Karpas-422 (cell line): ENCODE measurements around the gene ZSCAN2. TPM values are rescaled to one million over a fixed set of nuclear protein-coding genes. Genes with fewer than 3 reads are reported as not detected.
"Not testable (repeated sequence)": the region's sequence is repeated elsewhere in the genome, so short reads cannot be mapped to it uniquely, and the experiment has no call there.

Source experiments
- DNase-seq: peaks from one replicate; pipeline ENCODE4 v3.0.0-alpha.2; 2015
- H2AFZ ChIP-seq: fragments of 200-600 bp; sonication (generic); 2 replicates; pipeline ENCODE4 v1.6.1; 2014; ENCODE audit warnings: antibody characterized with exemption, low read length, mixed read lengths
- H3K27ac ChIP-seq: fragments of 200-600 bp; sonication (generic); 2 replicates; pipeline ENCODE4 v1.5.1; 2014; ENCODE audit warnings: mild to moderate bottlenecking, low read length, moderate library complexity
- H3K27me3 ChIP-seq: fragments of 200-600 bp; sonication (generic); 2 replicates; pipeline ENCODE4 v1.6.1; 2014; ENCODE audit warnings: low read length, mixed read lengths
- H3K36me3 ChIP-seq: fragments of 200-600 bp; sonication (generic); 2 replicates; pipeline ENCODE4 v1.6.1; 2014; ENCODE audit warnings: low read length, mixed read lengths; ENCODE audit not compliant: insufficient read depth
- H3K4me1 ChIP-seq: fragments of 200-600 bp; sonication (generic); 2 replicates; pipeline ENCODE4 v1.6.1; 2014; ENCODE audit warnings: mild to moderate bottlenecking, low read length, mixed read lengths
- H3K4me2 ChIP-seq: fragments of 200-600 bp; sonication (generic); 2 replicates; pipeline ENCODE4 v1.6.1; 2014; ENCODE audit warnings: low read length, low read depth, mild to moderate bottlenecking; ENCODE audit not compliant: poor library complexity, severe bottlenecking
- H3K4me3 ChIP-seq: fragments of 200-600 bp; sonication (generic); 2 replicates; pipeline ENCODE4 v1.5.1; 2014; ENCODE audit warnings: mild to moderate bottlenecking, antibody characterized with exemption, low read length, mixed read lengths
- H3K79me2 ChIP-seq: fragments of 200-600 bp; sonication (generic); 2 replicates; pipeline ENCODE4 v1.6.1; 2014; ENCODE audit warnings: mild to moderate bottlenecking, low read length, mixed read lengths
- H3K9ac ChIP-seq: fragments of 200-600 bp; sonication (generic); 2 replicates; pipeline ENCODE4 v1.6.0; 2014; ENCODE audit warnings: low read length
- H3K9me2 ChIP-seq: fragments of 200-600 bp; sonication (generic), shearing (Covaris generic); replicated peaks from 2 replicates; pipeline ENCODE4 v1.6.0; 2014; ENCODE audit warnings: mild to moderate bottlenecking, low read length, moderate library complexity; ENCODE audit not compliant: insufficient read depth
- H3K9me3 ChIP-seq: fragments of 300-700, 200-600 bp; sonication (generic); 2 replicates; pipeline ENCODE4 v1.6.1; 2014; ENCODE audit warnings: low read length, mixed read lengths
- H4K20me1 ChIP-seq: fragments of 200-600 bp; sonication (generic); 2 replicates; pipeline ENCODE4 v1.6.1; 2014; ENCODE audit warnings: mild to moderate bottlenecking, antibody characterized with exemption, low read length, low read depth; ENCODE audit not compliant: insufficient read depth
- total RNA-seq: library from RNA; depleted of rRNA; stranded (reverse); fragments of >200 nt; shearing (Covaris generic); gene quantifications from 2 replicates; pipeline ENCODE4 v1.2.3, GENCODE V29; 2014; ENCODE audit warnings: low replicate concordance

Gene ZSCAN2
- total RNA-seq, 1 experiment from 2014 or later: 21.8 TPM

DNA sequence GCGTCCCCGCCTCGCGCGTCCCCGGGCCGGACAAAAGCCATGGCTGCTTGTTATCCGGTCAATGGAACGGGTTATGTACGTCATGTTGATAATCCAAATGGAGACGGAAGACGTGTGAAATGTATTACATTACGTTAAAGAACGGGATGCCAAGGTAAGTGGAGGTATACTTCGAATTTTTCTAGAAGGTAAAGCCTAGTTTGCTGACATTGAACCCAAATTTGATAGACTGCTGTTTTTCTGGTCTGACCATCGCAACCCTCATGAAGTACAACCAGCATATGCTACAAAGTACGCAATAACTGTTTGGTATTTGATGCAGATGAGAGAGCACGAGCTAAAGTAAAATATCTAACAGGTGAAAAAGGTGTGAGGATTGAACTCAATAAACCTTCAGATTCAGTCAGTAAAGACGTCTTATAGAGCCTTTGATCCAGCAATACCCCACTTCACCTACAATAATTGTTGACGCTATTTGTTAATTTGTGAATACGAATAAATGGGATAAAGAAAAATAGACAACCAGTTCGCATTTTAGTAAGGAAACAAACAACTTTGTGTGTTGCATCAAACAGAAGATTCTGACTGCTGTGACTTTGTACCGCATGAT is 33.5 kb downstream of the ZSCAN2 start:
- Histone ChIP-seq H2AFZ (no peak overlapping the region), H3K9me2 (no peaks in the 10 kb centered on the region), H3K4me3 (peak overlapping the region; percentile 72), H3K4me1 (peaks cover 36% of the 10 kb centered on the region), H3K9ac (peak overlapping the region; percentile 73), H3K79me2 (peaks cover 14% of the 10 kb centered on the region; the same call in 1 of the 2 replicates), H3K4me2 (peak overlapping the region; percentile 71), H4K20me1 (peaks cover 7% of the 10 kb centered on the region), H3K36me3 (peaks cover 16% of the 10 kb centered on the region), H3K9me3 (no peaks in the 10 kb centered on the region), H3K27ac (no peak overlapping the region), H3K27me3 (no peaks in the 10 kb centered on the region)
- DNase-seq: no peak

DNA sequence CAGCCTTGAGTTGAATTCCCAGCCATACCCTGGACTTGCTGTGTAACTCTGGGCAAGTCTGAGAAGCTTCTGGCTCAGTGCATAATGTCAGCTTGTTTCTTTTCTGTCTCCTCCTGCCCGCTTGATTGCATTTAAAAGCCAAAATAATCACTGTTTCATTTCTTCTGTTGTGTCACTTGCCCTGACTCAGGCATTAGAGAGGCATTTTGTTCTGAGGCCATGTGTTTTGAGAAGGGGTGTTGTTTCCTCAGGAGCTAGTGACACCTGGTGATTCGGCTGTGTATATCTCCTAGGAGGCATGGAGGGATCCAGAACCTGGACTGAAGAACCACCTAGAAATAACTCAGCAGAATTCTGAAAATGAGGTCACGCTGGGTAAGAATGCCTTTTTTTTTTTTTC is 37.3 kb downstream of the ZSCAN2 start:
- H3K9ac ChIP-seq: no peak overlapping the region
- peaks cover 32% of the 10 kb centered on the region for H3K36me3 ChIP-seq
- H3K4me2 ChIP-seq: no peak overlapping the region
- peaks cover 7% of the 10 kb centered on the region; the same call in 1 of the 2 replicates for H3K79me2 ChIP-seq
- no peaks in the 10 kb centered on the region for H3K9me2 ChIP-seq
- H3K4me1 ChIP-seq: peaks cover 16% of the 10 kb centered on the region
- peaks cover 7% of the 10 kb centered on the region for H4K20me1 ChIP-seq
- H3K4me3 ChIP-seq: no peak overlapping the region
- no peak overlapping the region for H3K27ac ChIP-seq
- no peak overlapping the region for H2AFZ ChIP-seq
- no peaks in the 10 kb centered on the region for H3K9me3 ChIP-seq
- DNase-seq: peak; percentile 52
- H3K27me3 ChIP-seq: no peaks in the 10 kb centered on the region

DNA sequence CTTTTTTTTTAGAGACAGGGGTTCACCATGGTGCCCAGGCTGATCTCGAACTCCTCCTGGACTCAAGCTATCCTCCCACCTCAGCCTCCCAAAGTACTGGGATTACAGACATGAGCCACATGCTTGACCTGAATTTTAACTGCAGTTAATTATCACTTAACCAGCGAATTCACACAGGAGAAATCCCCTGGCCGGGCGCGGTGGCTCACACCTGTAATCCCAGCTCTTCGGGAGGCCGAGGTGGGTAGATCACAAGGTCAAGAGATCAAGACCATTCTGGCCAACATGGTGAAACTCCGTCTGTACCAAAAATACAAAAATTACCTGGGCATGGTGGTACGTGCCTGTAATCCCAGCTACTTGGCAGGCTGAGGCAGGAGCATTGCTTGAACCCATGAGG is 41.1 kb downstream of the ZSCAN2 start:
- not testable (repeated sequence) for H3K4me1 ChIP-seq, H4K20me1 ChIP-seq, H3K79me2 ChIP-seq, H3K9ac ChIP-seq, H3K27ac ChIP-seq, H3K4me3 ChIP-seq, DNase-seq, H3K27me3 ChIP-seq, H3K9me2 ChIP-seq, H2AFZ ChIP-seq, H3K4me2 ChIP-seq, H3K9me3 ChIP-seq
- peaks cover 39% of the 10 kb centered on the region for H3K36me3 ChIP-seq

DNA sequence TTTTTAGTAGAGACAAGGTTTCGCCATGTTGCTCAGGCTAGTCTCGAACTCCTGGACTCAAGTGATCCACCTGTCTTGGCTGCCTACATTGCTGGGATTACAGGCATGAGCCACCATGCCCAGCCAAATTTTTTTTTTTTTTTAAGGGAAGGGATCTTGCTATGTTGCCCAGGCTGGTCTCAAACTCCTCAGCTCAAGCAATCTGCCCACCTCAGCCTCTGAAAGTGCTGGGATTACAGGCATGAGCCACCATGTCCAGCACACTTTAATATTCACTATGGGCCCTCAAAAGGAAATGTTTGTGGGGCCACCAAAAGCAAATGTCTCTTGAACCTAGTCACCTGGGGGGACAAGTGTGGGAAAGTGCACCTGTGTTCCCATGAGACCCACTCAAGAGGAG is 41.8 kb downstream of the ZSCAN2 start:
- H3K36me3 ChIP-seq: peaks cover 39% of the 10 kb centered on the region
- H2AFZ ChIP-seq, H3K9me3 ChIP-seq, H3K27ac ChIP-seq, H3K9ac ChIP-seq, H3K79me2 ChIP-seq, H3K27me3 ChIP-seq, H3K9me2 ChIP-seq, H3K4me1 ChIP-seq, H3K4me2 ChIP-seq, DNase-seq, H4K20me1 ChIP-seq, H3K4me3 ChIP-seq: not testable (repeated sequence)

DNA sequence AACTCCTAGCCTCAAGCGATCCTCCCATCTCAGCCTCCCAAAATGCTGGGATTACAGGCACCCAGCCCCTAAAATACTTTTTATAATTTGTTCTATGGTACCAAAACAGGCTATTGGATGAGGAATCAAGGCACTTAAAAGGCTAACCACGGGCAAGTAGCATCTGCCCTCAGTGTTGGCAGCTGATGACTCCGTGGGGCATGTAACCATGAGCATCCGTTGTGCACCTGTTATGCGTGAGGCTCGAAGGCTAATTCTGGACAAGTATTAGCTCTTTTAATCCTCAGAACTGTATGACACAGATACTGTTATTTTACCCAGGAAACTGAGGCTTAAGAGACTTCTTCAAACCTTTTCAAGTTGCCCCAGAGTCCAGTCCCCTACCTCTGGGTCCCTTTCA is 43.0 kb downstream of the ZSCAN2 start:
- Histone ChIP-seq H3K4me3 (no peak overlapping the region), H3K79me2 (no peaks in the 10 kb centered on the region; the same call in 1 of the 2 replicates), H3K9me3 (no peaks in the 10 kb centered on the region), H2AFZ (no peak overlapping the region), H3K9ac (no peak overlapping the region), H4K20me1 (no peaks in the 10 kb centered on the region), H3K4me1 (no peaks in the 10 kb centered on the region), H3K27ac (no peak overlapping the region), H3K36me3 (peaks cover 43% of the 10 kb centered on the region), H3K4me2 (no peak overlapping the region), H3K9me2 (no peaks in the 10 kb centered on the region), H3K27me3 (no peaks in the 10 kb centered on the region)
- no peak for DNase-seq

DNA sequence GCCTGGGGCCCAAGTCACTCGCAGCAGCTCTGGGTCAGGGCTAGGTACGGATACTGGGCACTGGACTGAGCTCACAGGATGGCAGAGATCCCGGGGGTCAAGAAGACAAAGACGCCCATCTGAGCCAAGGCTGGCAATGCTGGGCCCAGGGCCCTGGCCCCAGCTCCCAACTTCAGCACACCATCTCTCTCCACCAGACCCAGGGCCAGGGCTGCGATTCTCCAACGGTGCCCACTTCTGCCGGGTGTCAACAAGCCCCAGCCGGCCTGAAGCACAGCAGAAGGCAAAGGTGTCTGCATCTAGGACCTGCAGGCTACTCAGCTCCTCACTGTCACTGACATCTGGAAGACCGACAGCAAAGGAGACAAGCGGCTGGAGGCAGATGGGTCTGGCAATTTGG is 44.7 kb downstream of the ZSCAN2 start:
- H3K4me2 ChIP-seq: no peak overlapping the region

DNA sequence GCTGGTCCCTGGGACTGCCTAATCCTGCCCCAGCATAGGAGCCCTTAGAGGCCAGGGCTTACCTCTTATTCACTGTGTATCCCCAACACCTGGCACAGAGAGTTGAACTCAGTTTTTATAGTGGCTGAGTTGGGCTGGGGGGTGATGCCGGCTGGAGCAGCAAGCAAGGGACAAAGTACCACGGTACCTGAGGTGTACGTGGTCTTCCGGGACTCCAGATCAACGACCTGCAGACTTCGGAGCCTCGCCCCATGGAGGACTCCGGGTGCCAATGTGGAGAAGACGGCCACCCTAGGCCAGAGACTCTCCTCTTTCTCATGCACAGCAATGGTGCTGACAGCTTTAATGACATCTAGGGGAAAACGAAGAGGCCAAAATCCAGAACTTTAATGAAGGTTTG is 45.2 kb downstream of the ZSCAN2 start:
- H3K79me2 ChIP-seq: no peaks in the 10 kb centered on the region; the same call in 1 of the 2 replicates
- no peaks in the 10 kb centered on the region for H3K9me3 ChIP-seq
- no peak overlapping the region for H3K4me2 ChIP-seq
- H3K9ac ChIP-seq: no peak overlapping the region
- DNase-seq: no peak
- no peak overlapping the region for H3K4me3 ChIP-seq
- H3K36me3 ChIP-seq: peaks cover 40% of the 10 kb centered on the region
- H4K20me1 ChIP-seq: no peaks in the 10 kb centered on the region
- no peaks in the 10 kb centered on the region for H3K27me3 ChIP-seq
- no peak overlapping the region for H3K27ac ChIP-seq
- H2AFZ ChIP-seq: no peak overlapping the region
- no peaks in the 10 kb centered on the region for H3K4me1 ChIP-seq
- no peaks in the 10 kb centered on the region for H3K9me2 ChIP-seq

More for the DNA sequence above, 44.7 kb downstream of the ZSCAN2 start:
- Histone ChIP-seq H3K27me3 (no peaks in the 10 kb centered on the region), H4K20me1 (no peaks in the 10 kb centered on the region), H2AFZ (no peak overlapping the region), H3K4me1 (no peaks in the 10 kb centered on the region), H3K79me2 (no peaks in the 10 kb centered on the region; the same call in 1 of the 2 replicates), H3K9me3 (no peaks in the 10 kb centered on the region), H3K36me3 (peaks cover 41% of the 10 kb centered on the region), H3K9me2 (no peaks in the 10 kb centered on the region), H3K4me3 (no peak overlapping the region), H3K9ac (no peak overlapping the region), H3K27ac (no peak overlapping the region)
- no peak for DNase-seq

DNA sequence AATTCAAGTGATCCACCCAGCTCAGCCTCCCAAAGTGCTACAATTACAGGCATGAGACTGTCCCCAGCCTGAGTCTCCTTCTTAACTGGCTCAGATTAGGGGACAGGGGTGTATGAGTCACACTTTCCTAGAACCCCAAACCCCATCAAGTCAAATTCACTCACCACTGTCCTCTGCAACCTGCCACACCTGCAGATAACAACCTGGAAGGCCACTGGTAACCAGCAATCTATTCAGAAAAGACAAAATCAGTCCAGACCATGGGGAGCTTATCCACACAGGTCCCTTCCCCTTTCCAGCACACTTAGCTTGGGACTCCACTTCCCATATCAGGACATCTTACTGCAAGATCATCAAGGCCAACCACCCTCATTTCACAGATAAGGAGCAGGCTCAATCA is 46.9 kb downstream of the ZSCAN2 start:
- H3K36me3 ChIP-seq: peaks cover 43% of the 10 kb centered on the region

More for the DNA sequence above, 46.9 kb downstream of the ZSCAN2 start:
- Histone ChIP-seq H3K9ac (no peak overlapping the region), H3K9me3 (no peaks in the 10 kb centered on the region), H3K27me3 (no peaks in the 10 kb centered on the region), H4K20me1 (no peaks in the 10 kb centered on the region), H3K27ac (no peak overlapping the region), H3K4me2 (no peak overlapping the region), H2AFZ (no peak overlapping the region), H3K4me1 (peaks cover 7% of the 10 kb centered on the region), H3K9me2 (no peaks in the 10 kb centered on the region), H3K4me3 (no peak overlapping the region), H3K79me2 (peaks cover 10% of the 10 kb centered on the region)
- no peak for DNase-seq
